Glomerular visceral epithelial cell (primary cell): Measurements from ENCODE around the gene MEF2B.
A peak's percentile ranks its signal among the peaks of the same experiment; 100 is the strongest.

ENCODE experiments used
- DNase-seq: peaks from one replicate; pipeline ENCODE4 v3.0.0-alpha.2; 2016; ENCODE audit errors: extremely low spot score

The MEF2B gene

GRCh38 chr19:19170053-19170872 lies at the start of gene MEF2B:
TSS of gene MEF2B (minus strand) at chr19:19170263. CDS start at chr19:19150735, 19,528 bp downstream.
- DNase-seq = peak; percentile 23

- no peak for DNase-seq
Measured at GRCh38 chr19:19218911-19219310, 48.8 kb upstream of the MEF2B start.

- DNase-seq = peak; percentile 19
Measured at GRCh38 chr19:19217099-19217498, 47.0 kb upstream of the MEF2B start.

- no peak for DNase-seq
Measured at GRCh38 chr19:19215792-19216191, 45.7 kb upstream of the MEF2B start.

GRCh38 chr19:19214892-19215291 lies 44.8 kb upstream of the MEF2B start:
- peak; percentile 33 for DNase-seq

- DNase-seq = no peak
Measured at GRCh38 chr19:19214159-19214490, 44.1 kb upstream of the MEF2B start.

GRCh38 chr19:19213426-19214158 lies 43.5 kb upstream of the MEF2B start:
- DNase-seq = no peak

- DNase-seq = no peak
Measured at GRCh38 chr19:19212916-19213315, 42.9 kb upstream of the MEF2B start.

GRCh38 chr19:19211499-19212420 lies 41.7 kb upstream of the MEF2B start, which contains the start of gene NCAN:
TSS of gene NCAN (plus strand) at chr19:19211958. CDS start at chr19:19216954, 4,996 bp downstream.
- no peak for DNase-seq

- DNase-seq = no peak
Measured at GRCh38 chr19:19209372-19209771, 39.3 kb upstream of the MEF2B start.

GRCh38 chr19:19207637-19208572 lies 37.8 kb upstream of the MEF2B start:
- DNase-seq = no peak

- DNase-seq = no peak
Measured at GRCh38 chr19:19206938-19207337, 36.9 kb upstream of the MEF2B start.

- no peak for DNase-seq
Measured at GRCh38 chr19:19205416-19206410, 35.6 kb upstream of the MEF2B start.

- DNase-seq = no peak
Measured at GRCh38 chr19:19204181-19204580, 34.1 kb upstream of the MEF2B start.

GRCh38 chr19:19203012-19203856 lies 33.2 kb upstream of the MEF2B start, which contains the start of gene NR2C2AP:
TSS of gene NR2C2AP (minus strand) at chr19:19203414. CDS start at chr19:19203060, 354 bp downstream.
- peak; percentile 95 for DNase-seq

GRCh38 chr19:19202707-19203011 lies 32.6 kb upstream of the MEF2B start:
- no peak for DNase-seq

- DNase-seq = no peak
Measured at GRCh38 chr19:19201697-19202630, 31.9 kb upstream of the MEF2B start.

GRCh38 chr19:19193926-19194325 lies 23.9 kb upstream of the MEF2B start:
- no peak for DNase-seq
